Measurements from ENCODE around the gene ESF1. TPM values are rescaled to one million over a fixed set of nuclear protein-coding genes. Genes with fewer than 3 reads are reported as not detected.

The ESF1 gene
- total and polyA plus RNA-seq, 10 of the 15 experiments (the other 5 are each of a cell fraction or from before 2014, with no cell fraction given), result 9.2 to 36.2 (median 18.4) TPM

GRCh38 chr20:13813910-13814309, 29.2 kb upstream of the ESF1 start (continued):
- TF ChIP-seq CREB1 (IDR thresholded peaks at IDR 0.05; ENCODE audit: low read depth), result no peak

GRCh38 chr20:13810446-13810845, 25.7 kb upstream of the ESF1 start:
- no peak overlapping the region for H2AFZ ChIP-seq (ENCODE audit: control insufficient read depth, low read depth, low read length)
- ChIA-PET POLR2A (no interaction called here), CTCF (interaction anchor here (1.2 to 1.9 kb wide), 3 partner anchors 9 to 22 kb away, joined by 3 to 4 read pairs (median 4); no protein-coding TSS in a partner anchor), RAD21 (ENCODE audit: unreplicated experiment) (no interaction called here), SMC1A (ENCODE audit: uncharacterized antibody, unreplicated experiment) (interaction anchor here (1.3 kb wide), 1 partner anchor 23 kb away, joined by 4 read pairs; no protein-coding TSS in a partner anchor)
- in situ Hi-C loops (cut with MboI), result no loop called here
- no TSS peak for BruUV-seq (replicated peaks)
- DNase-seq (ENCODE audit: low read depth, low spot score), result no peak
- ATAC-seq, result no peak
- no peaks in the 10 kb centered on the region for H4K20me1 ChIP-seq (ENCODE audit: control insufficient read depth, insufficient read depth)
- no peaks in the 10 kb centered on the region for H3K4me1 ChIP-seq (ENCODE audit: control insufficient read depth, insufficient read depth, low read length)
- H3K9me3 ChIP-seq (replicated peaks; ENCODE audit: control insufficient read depth, insufficient read depth, low read length), result no peaks in the 10 kb centered on the region
- H3K4me2 ChIP-seq (ENCODE audit: control insufficient read depth, insufficient read depth), result no peak overlapping the region
- H3K27ac ChIP-seq (ENCODE audit: control insufficient read depth, insufficient read depth), result no peak overlapping the region
- no peak overlapping the region for H3K4me3 ChIP-seq
- H3K79me2 ChIP-seq (ENCODE audit: control insufficient read depth, insufficient read depth, low read length), result no peaks in the 10 kb centered on the region
- no peaks in the 10 kb centered on the region for H3K27me3 ChIP-seq (replicated peaks in 1 of 2; ENCODE audit: control insufficient read depth in 2 of 2, insufficient read depth in 2 of 2, low read length in 1 of 2)
- no peak for FAIRE-seq
- TF ChIP-seq ZSCAN29 (IDR thresholded peaks at IDR 0.05) (no peak), STAT1 (conservative IDR thresholded peaks at IDR 0.05) (no peak), ZNF274 (IDR thresholded peaks at IDR 0.05; ENCODE audit: insufficient read depth, insufficient read length) (no peak), SIX5 (IDR thresholded peaks at IDR 0.05; ENCODE audit: low read depth, low read length, severe bottlenecking) (no peak), BCL11A (IDR thresholded peaks at IDR 0.05; ENCODE audit: low read depth, low read length) (no peak), BHLHE40 (IDR thresholded peaks at IDR 0.05; ENCODE audit: borderline replicate concordance in 1 of 2, low read depth in 2 of 2, low read length in 1 of 2) (no peak)
- peaks cover 7 to 23% of the 10 kb centered on the region in 2 experiments for H3K36me3 ChIP-seq (ENCODE audit: control insufficient read depth in 2 of 2, insufficient read depth in 2 of 2, low read length in 1 of 2)
- intact Hi-C loops (cut with micrococcal nuclease; ENCODE audit: unreplicated experiment), result no loop called here
- H3K9ac ChIP-seq (ENCODE audit: control insufficient read depth, insufficient read depth, low read length), result no peak overlapping the region

DNA sequence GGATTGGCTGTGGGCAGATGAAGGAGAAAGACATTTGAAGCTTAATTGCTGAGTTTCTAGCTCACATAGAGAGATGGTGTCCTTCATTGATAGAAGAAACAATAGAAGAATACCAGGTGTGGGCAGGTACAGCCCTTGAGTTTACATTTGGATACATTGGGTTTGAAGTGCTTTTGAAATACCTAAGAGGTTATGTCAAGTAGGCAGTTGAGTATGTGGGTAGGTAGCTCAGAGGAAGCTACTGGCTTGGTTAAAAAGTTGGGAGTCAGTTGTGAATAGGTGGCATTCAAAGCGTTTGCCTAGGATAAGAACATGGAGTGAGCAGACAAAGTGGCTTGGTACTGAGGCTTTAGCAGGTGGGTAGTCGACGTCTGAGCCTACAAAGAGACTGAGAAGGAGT, 25.1 kb upstream of the ESF1 start:
- BruUV-seq (replicated peaks), result no TSS peak
- Histone ChIP-seq H3K79me2 (ENCODE audit: control insufficient read depth, insufficient read depth, low read length) (no peaks in the 10 kb centered on the region), H2AFZ (ENCODE audit: control insufficient read depth, low read depth, low read length) (no peak overlapping the region), H3K4me3 (no peak overlapping the region), H3K9ac (ENCODE audit: control insufficient read depth, insufficient read depth, low read length) (no peak overlapping the region), H3K27ac (ENCODE audit: control insufficient read depth, insufficient read depth) (no peak overlapping the region), H3K27me3 (replicated peaks in 1 of 2; ENCODE audit: control insufficient read depth in 2 of 2, insufficient read depth in 2 of 2, low read length in 1 of 2) (no peaks in the 10 kb centered on the region), H3K9me3 (replicated peaks; ENCODE audit: control insufficient read depth, insufficient read depth, low read length) (no peaks in the 10 kb centered on the region), H4K20me1 (ENCODE audit: control insufficient read depth, insufficient read depth) (no peaks in the 10 kb centered on the region), H3K4me1 (ENCODE audit: control insufficient read depth, insufficient read depth, low read length) (no peaks in the 10 kb centered on the region), H3K4me2 (ENCODE audit: control insufficient read depth, insufficient read depth) (no peak overlapping the region), H3K36me3 (ENCODE audit: control insufficient read depth in 2 of 2, insufficient read depth in 2 of 2, low read length in 1 of 2) (peaks cover 7 to 23% of the 10 kb centered on the region in 2 experiments)
- WGBS (ENCODE audit: insufficient coverage, insufficient replicate concordance, low lambda C conversion rate, missing lambda C conversion rate), result 98% methylated on average over 3 of the region's 3 CpGs
- ChIA-PET CTCF (interaction anchor here (1.2 to 1.5 kb wide), 3 partner anchors 9 to 21 kb away, joined by 3 to 6 read pairs (median 4); no protein-coding TSS in a partner anchor), POLR2A (no interaction called here), RAD21 (ENCODE audit: unreplicated experiment) (no interaction called here), SMC1A (ENCODE audit: uncharacterized antibody, unreplicated experiment) (interaction anchor here (1.3 kb wide), 1 partner anchor 22 kb away, joined by 4 read pairs; no protein-coding TSS in a partner anchor)
- FAIRE-seq, result no peak
- ATAC-seq, result no peak
- DNase-seq (ENCODE audit: low read depth, low spot score), result no peak
- intact Hi-C loops (cut with micrococcal nuclease; ENCODE audit: unreplicated experiment) (no loop called here), in situ Hi-C loops (cut with MboI) (no loop called here)
- TF ChIP-seq RFX5 (IDR thresholded peaks at IDR 0.05; ENCODE audit: low read depth, low read length), result no peak
- TF ChIP-seq MEF2B (IDR thresholded peaks at IDR 0.05; ENCODE audit: partially characterized antibody, poor library complexity, severe bottlenecking), result no peak
- TF ChIP-seq, protein P1, sequence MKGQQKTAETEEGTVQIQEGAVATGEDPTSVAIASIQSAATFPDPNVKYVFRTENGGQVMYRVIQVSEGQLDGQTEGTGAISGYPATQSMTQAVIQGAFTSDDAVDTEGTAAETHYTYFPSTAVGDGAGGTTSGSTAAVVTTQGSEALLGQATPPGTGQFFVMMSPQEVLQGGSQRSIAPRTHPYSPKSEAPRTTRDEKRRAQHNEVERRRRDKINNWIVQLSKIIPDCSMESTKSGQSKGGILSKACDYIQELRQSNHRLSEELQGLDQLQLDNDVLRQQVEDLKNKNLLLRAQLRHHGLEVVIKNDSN (IDR thresholded peaks at IDR 0.05; ENCODE audit: borderline replicate concordance, extremely low read length, insufficient read depth, low read depth, low read length), result no peak
- TF ChIP-seq NKRF (conservative IDR thresholded peaks at IDR 0.05), result no peak
- TF ChIP-seq ATF7 (IDR thresholded peaks at IDR 0.05; ENCODE audit: low read depth), result no peak
- TF ChIP-seq, protein P2, sequence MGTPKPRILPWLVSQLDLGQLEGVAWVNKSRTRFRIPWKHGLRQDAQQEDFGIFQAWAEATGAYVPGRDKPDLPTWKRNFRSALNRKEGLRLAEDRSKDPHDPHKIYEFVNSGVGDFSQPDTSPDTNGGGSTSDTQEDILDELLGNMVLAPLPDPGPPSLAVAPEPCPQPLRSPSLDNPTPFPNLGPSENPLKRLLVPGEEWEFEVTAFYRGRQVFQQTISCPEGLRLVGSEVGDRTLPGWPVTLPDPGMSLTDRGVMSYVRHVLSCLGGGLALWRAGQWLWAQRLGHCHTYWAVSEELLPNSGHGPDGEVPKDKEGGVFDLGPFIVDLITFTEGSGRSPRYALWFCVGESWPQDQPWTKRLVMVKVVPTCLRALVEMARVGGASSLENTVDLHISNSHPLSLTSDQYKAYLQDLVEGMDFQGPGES (IDR thresholded peaks at IDR 0.05), result no peak
- TF ChIP-seq HDAC2 (IDR thresholded peaks at IDR 0.05), result no peak

Measured in GM12878 (cell line).